K562 (cell line): Measurements from ENCODE around the gene YTHDC1. TPM values are rescaled to one million over a fixed set of nuclear protein-coding genes. Genes with fewer than 3 reads are reported as not detected.

Experiments
- ATAC-seq: fragments of 200-7000 bp; cut with Tn5 transposase; 3 replicates; pipeline ENCODE4 v1.9.1; 2020; ENCODE audit warnings: moderate library complexity
- BruUV-seq: library from RNA; stranded (reverse); fragments of 400-500 nt; replicated peaks from 2 replicates; lab custom pipeline; 2021; lab: Mats Ljungman, UMichigan
- CTCF ChIA-PET: fragments of 300-600 bp; formaldehyde crosslinking; extraction: SDS; loops from one replicate; lab custom pipeline; 2021; ENCODE audit warnings: low intra/inter-chr PET ratio; lab: Yijun Ruan, JAX
- POLR2A ChIA-PET: fragments of 300-600, 350-650 bp; sonication (Branson Sonifier 250); formaldehyde crosslinking; extraction: SDS; loops from one replicate; lab custom pipeline; 2021; ENCODE audit warnings: antibody characterized with exemption, inconsistent platforms; lab: Yijun Ruan, JAX
- DNase-seq, 4 experiments: peaks; one replicate each; pipeline versions ENCODE4 v3.0.0 to v3.0.0-alpha.2; 2011 to 2018; ENCODE audit warnings: low spot score in 3 of 4, mixed read lengths in 3 of 4; ENCODE audit errors: extremely low read depth in 1 of 4
- FAIRE-seq: peaks from 2 replicates; lab custom pipeline; 2011; peaks lifted over from hg19 to GRCh38; lab: Jason Lieb, UNC
- H2AFZ ChIP-seq: 2 replicates; pipeline ENCODE4 v1.6.0; 2011; ENCODE audit warnings: low read depth, low read length, control low read depth, inconsistent platforms
- H3K27ac ChIP-seq: fragments of 200-600 bp; 3 replicates; pipeline ENCODE4 v1.8.0; 2011; ENCODE audit warnings: low read depth, mild to moderate bottlenecking, control low read depth, inconsistent platforms, low read length, moderate library complexity, mixed read lengths; ENCODE audit errors: extremely low read depth
- H3K27me3 ChIP-seq, 2 experiments: fragments of 300-600 bp in 1 of 2; 2 replicates in 1 of 2; 3 replicates in 1 of 2; pipeline versions ENCODE4 v1.6.0 to v1.8.0; 2011; ENCODE audit warnings: inconsistent platforms in 2 of 2, low read length in 2 of 2, mild to moderate bottlenecking in 1 of 2, mixed read lengths in 1 of 2, moderate library complexity in 1 of 2; ENCODE audit not compliant: control insufficient read depth in 2 of 2, insufficient read depth in 2 of 2
- H3K36me3 ChIP-seq: fragments of 300-600 bp; 3 replicates; pipeline ENCODE4 v1.8.0; 2011; ENCODE audit warnings: mild to moderate bottlenecking, low read length, inconsistent platforms; ENCODE audit not compliant: control insufficient read depth, insufficient read depth
- H3K4me1 ChIP-seq, 2 experiments: fragments of 200-600 bp in 1 of 2; replicated peaks in 1 of 2; 2 replicates in 1 of 2; 3 replicates in 1 of 2; pipeline versions ENCODE4 v1.5.1 to v1.8.0; 2011; ENCODE audit warnings: inconsistent platforms in 2 of 2, low read length in 2 of 2, mild to moderate bottlenecking in 1 of 2, mixed read lengths in 1 of 2, moderate library complexity in 1 of 2; ENCODE audit not compliant: control insufficient read depth in 2 of 2, insufficient read depth in 2 of 2
- H3K4me2 ChIP-seq: 2 replicates; pipeline ENCODE4 v1.6.1; 2011; ENCODE audit warnings: low read length, control low read depth, inconsistent platforms, mixed read lengths; ENCODE audit not compliant: insufficient read depth
- H3K4me3 ChIP-seq: fragments of 200-600 bp; sonication (generic), shearing (Covaris generic); 2 replicates; pipeline ENCODE4 v1.5.1; 2016; ENCODE audit warnings: control low read depth, inconsistent platforms
- H3K79me2 ChIP-seq: fragments of 200-600 bp; 3 replicates; pipeline ENCODE4 v1.8.0; 2011; ENCODE audit warnings: low read length, inconsistent platforms; ENCODE audit not compliant: control insufficient read depth, insufficient read depth
- H3K9ac ChIP-seq, 2 experiments: 2 replicates each; pipeline versions ENCODE4 v1.6.0 to v1.6.1; 2011; ENCODE audit warnings: low read depth in 2 of 2, low read length in 2 of 2, control low read depth in 1 of 2, inconsistent platforms in 1 of 2, mild to moderate bottlenecking in 1 of 2, mixed read lengths in 1 of 2; ENCODE audit not compliant: insufficient read depth in 1 of 2
- H3K9me1 ChIP-seq: one replicate; pipeline ENCODE4 v1.6.0; 2011; ENCODE audit warnings: inconsistent platforms, mild to moderate bottlenecking, low read length, moderate library complexity; ENCODE audit not compliant: control insufficient read depth, insufficient read depth
- H3K9me3 ChIP-seq: replicated peaks from 2 replicates; pipeline ENCODE4 v1.5.1; 2011; ENCODE audit warnings: low read depth, low read length, inconsistent platforms; ENCODE audit not compliant: control insufficient read depth, insufficient read depth
- H4K20me1 ChIP-seq: replicated peaks from 2 replicates; pipeline ENCODE4 v1.6.1; 2011; ENCODE audit warnings: low read length, inconsistent platforms, mixed read lengths; ENCODE audit not compliant: control insufficient read depth, insufficient read depth
- AFF4 ChIP-seq: sonication (generic); formaldehyde crosslinking; IDR thresholded peaks from 2 replicates; pipeline ENCODE4 v1.8.0; 2023; ENCODE audit warnings: mild to moderate bottlenecking, missing genetic modification reagents
- CHD4 ChIP-seq: fragments of 200-600 bp; sonication (generic); IDR thresholded peaks from 3 replicates; pipeline ENCODE4 v1.6.1; 2012; ENCODE audit warnings: low read depth, mild to moderate bottlenecking, mixed read lengths, low read length, inconsistent platforms; ENCODE audit not compliant: insufficient read depth, insufficient replicate concordance, poor library complexity, severe bottlenecking
- DNMT1 ChIP-seq: fragments of 450-650 bp; IDR thresholded peaks from 2 replicates; pipeline ENCODE4 v1.6.1; 2016; ENCODE audit warnings: antibody characterized with exemption, mild to moderate bottlenecking
- HDAC2 ChIP-seq: fragments of 450-650 bp; IDR thresholded peaks from 2 replicates; pipeline ENCODE4 v1.6.1; 2016; ENCODE audit warnings: mild to moderate bottlenecking
- HINFP ChIP-seq: fragments of 450-650 bp; conservative IDR thresholded peaks from 2 replicates; pipeline ENCODE4 v1.6.1; 2016; ENCODE audit warnings: missing genetic modification characterization, low read depth, mild to moderate bottlenecking, control low read depth, missing compliant biosample characterization
- HNRNPL ChIP-seq: fragments of 200-400 bp; formaldehyde crosslinking; IDR thresholded peaks from 2 replicates; pipeline ENCODE4 v1.6.1; 2017; ENCODE audit warnings: low read depth, mild to moderate bottlenecking, low read length
- HOMEZ ChIP-seq: fragments of 250-450 bp; sonication (Bioruptor Pico); IDR thresholded peaks from 2 replicates; pipeline ENCODE4 v1.4.0; 2020; ENCODE audit warnings: mild to moderate bottlenecking, moderate library complexity
- JUN ChIP-seq, 2 experiments: sonication (generic) in 1 of 2; formaldehyde crosslinking in 1 of 2; IDR thresholded peaks; 2 replicates each; pipeline versions ENCODE4 v1.6.1 to v1.8.0; 2012 to 2022; ENCODE audit warnings: borderline replicate concordance in 2 of 2, mild to moderate bottlenecking in 2 of 2, improper control_type of control experiment in 1 of 2, low read depth in 1 of 2, low read length in 1 of 2, missing genetic modification reagents in 1 of 2
- KLF10 ChIP-seq: fragments of 250-450 bp; sonication (Bioruptor Pico); IDR thresholded peaks from 2 replicates; pipeline ENCODE4 v1.6.1; 2021; ENCODE audit warnings: matching md5 sums
- SAFB2 ChIP-seq: fragments of 200-400 bp; formaldehyde crosslinking; IDR thresholded peaks from 2 replicates; pipeline ENCODE4 v1.6.1; 2018; ENCODE audit warnings: borderline replicate concordance, low read length, low read depth, moderate library complexity; ENCODE audit not compliant: severe bottlenecking
- STAG1 ChIP-seq: sonication (generic); formaldehyde crosslinking; IDR thresholded peaks from 2 replicates; pipeline ENCODE4 v1.5.0; 2020; ENCODE audit warnings: missing genetic modification reagents, borderline replicate concordance
- TFAM ChIP-seq: fragments of 250-450 bp; sonication (Bioruptor Pico); conservative IDR thresholded peaks from 2 replicates; pipeline ENCODE4 v1.5.0; 2021; ENCODE audit warnings: mild to moderate bottlenecking, moderate library complexity
- ZNF140 ChIP-seq: fragments of 250-450 bp; sonication (Bioruptor Pico); IDR thresholded peaks from 2 replicates; pipeline ENCODE4 v1.8.0; 2021; ENCODE audit warnings: moderate library complexity, mild to moderate bottlenecking, inconsistent platforms
- ZNF24 ChIP-seq: fragments of 450-650 bp; IDR thresholded peaks from 2 replicates; pipeline ENCODE4 v1.6.1; 2016
- ZNF3 ChIP-seq: fragments of 250-450 bp; sonication (Bioruptor Pico); IDR thresholded peaks from 2 replicates; pipeline ENCODE4 v1.5.0; 2021; ENCODE audit warnings: mild to moderate bottlenecking, moderate library complexity
- WGBS: fragments of 100-300 bp; shearing (Covaris generic); methylation state at CpG from one replicate; pipeline ENCODE4 v1.1.6; 2016; ENCODE audit warnings: low coverage, mixed read lengths; ENCODE audit not compliant: insufficient coverage; ENCODE audit errors: missing lambda C conversion rate; 5-methylcytosine and 5-hydroxymethylcytosine counted together
- in situ Hi-C: fragments of 300-500 bp; cut with MboI; formaldehyde crosslinking; loops from 4 replicates; pipeline ENCODE4 v1.15.0; 2018; ENCODE audit warnings: inconsistent platforms, mixed read lengths
- intact Hi-C: fragments of 100-400 bp; cut with micrococcal nuclease; formaldehyde crosslinking; loops from 2 replicates; pipeline ENCODE4 v1.14.2; 2022
- polyA plus RNA-seq, 8 experiments: library from polyadenylated mRNA; depleted of rRNA in 4 of 8; stranded (reverse) in 5 of 8; unstranded in 3 of 8; fragments of >200 nt; fragmentation: Nextera tagmentation in 2 of 8; fragmentation: Illumina TruSeq in 1 of 8; extraction: Ambion mirVana in 2 of 8; extraction: Trizol in 1 of 8; gene quantifications; 2 replicates each; pipeline versions ENCODE4 v1.2.1 to v1.2.3, GENCODE V29; 2011 to 2014; ENCODE audit warnings: inconsistent platforms in 1 of 8, missing spikeins in 1 of 8
- total RNA-seq, 7 experiments: library from RNA; depleted of rRNA in 6 of 7; stranded (reverse); fragments of >200 nt in 6 of 7; fragmentation: Illumina TruSeq in 2 of 7; extraction: Trizol in 2 of 7; gene quantifications; 2 replicates each; pipeline versions ENCODE4 v1.2.1 to v1.2.3, GENCODE V29; 2011 to 2021; ENCODE audit warnings: low replicate concordance in 1 of 7

Gene YTHDC1
- total and polyA plus RNA-seq, 9 of the 15 experiments (the other 6 are each of a cell fraction or from before 2014, with no cell fraction given): 9.8 to 65.4 (median 51.7) TPM

GRCh38 chr4:68399306-68399705, 49.4 kb upstream of the YTHDC1 start (continued):
- TF ChIP-seq HINFP (tag) (no peak), SAFB2 (no peak), HNRNPL (no peak), ZNF3 (CRISPR knock-in tag) (no peak)

GRCh38 chr4:68396756-68397155, 46.9 kb upstream of the YTHDC1 start:
- Histone ChIP-seq H3K79me2 (no peaks in the 10 kb centered on the region), H3K4me3 (no peak overlapping the region), H3K9ac (no peak overlapping the region), H3K9me3 (no peaks in the 10 kb centered on the region), H3K4me1 (no peaks in the 10 kb centered on the region), H3K27ac (no peak overlapping the region), H2AFZ (no peak overlapping the region), H3K4me2 (no peak overlapping the region), H3K27me3 (no peaks in the 10 kb centered on the region; a peak in 1 of 5 replicates), H3K9me1 (no peaks in the 10 kb centered on the region), H4K20me1 (no peaks in the 10 kb centered on the region), H3K36me3 (no peaks in the 10 kb centered on the region)
- no peak for DNase-seq
- no TSS peak for BruUV-seq
- intact Hi-C loops (no loop called here), in situ Hi-C loops (no loop called here)
- no peak for ATAC-seq
- WGBS: 0% methylated on average over 1 of the region's 1 CpG
- CTCF ChIA-PET: no interaction called here
- POLR2A ChIA-PET: interaction anchor here (1.0 kb wide), 1 partner anchor 11 kb away, joined by 4 read pairs; no protein-coding TSS in a partner anchor
- FAIRE-seq: no peak
- no peak for TF ChIP-seq TFAM (CRISPR knock-in tag)
- no peak for TF ChIP-seq AFF4 (CRISPR knock-in tag)
- no peak for TF ChIP-seq CHD4
- no peak for TF ChIP-seq HDAC2
- no peak for TF ChIP-seq HOMEZ (CRISPR knock-in tag)
- TF ChIP-seq DNMT1: no peak
- no peak for TF ChIP-seq ZNF24
- no peak for TF ChIP-seq ZNF140 (CRISPR knock-in tag)
- no peak for TF ChIP-seq JUN (IDR thresholded peaks at IDR 0.05; ENCODE audit: borderline replicate concordance, low read depth, low read length)
- no peak for TF ChIP-seq JUN (CRISPR knock-in tag; IDR thresholded peaks at IDR 0.05; ENCODE audit: borderline replicate concordance)
- TF ChIP-seq KLF10: no peak
- no peak for TF ChIP-seq STAG1 (CRISPR knock-in tag)
